SK-N-MC (cell line): Measurements from ENCODE around the gene TTC21B.

ENCODE experiments used
- EZH2 ChIP-seq: fragments of 200-600 bp; sonication (generic); IDR thresholded peaks from one replicate; pipeline ENCODE4 v1.6.1; 2017; ENCODE audit warnings: antibody characterized with exemption
- FOXP2 ChIP-seq: optimal IDR thresholded peaks from 2 replicates; pipeline ENCODE3; 2011; ENCODE audit warnings: mild to moderate bottlenecking, moderate library complexity; ENCODE audit not compliant: insufficient read depth; ENCODE audit errors: extremely low read length, control extremely low read depth
- POLR2AphosphoS5 ChIP-seq: IDR thresholded peaks from 2 replicates; pipeline ENCODE4 v1.6.1; 2012; ENCODE audit warnings: mild to moderate bottlenecking, low read depth, low read length, borderline replicate concordance

DNA sequence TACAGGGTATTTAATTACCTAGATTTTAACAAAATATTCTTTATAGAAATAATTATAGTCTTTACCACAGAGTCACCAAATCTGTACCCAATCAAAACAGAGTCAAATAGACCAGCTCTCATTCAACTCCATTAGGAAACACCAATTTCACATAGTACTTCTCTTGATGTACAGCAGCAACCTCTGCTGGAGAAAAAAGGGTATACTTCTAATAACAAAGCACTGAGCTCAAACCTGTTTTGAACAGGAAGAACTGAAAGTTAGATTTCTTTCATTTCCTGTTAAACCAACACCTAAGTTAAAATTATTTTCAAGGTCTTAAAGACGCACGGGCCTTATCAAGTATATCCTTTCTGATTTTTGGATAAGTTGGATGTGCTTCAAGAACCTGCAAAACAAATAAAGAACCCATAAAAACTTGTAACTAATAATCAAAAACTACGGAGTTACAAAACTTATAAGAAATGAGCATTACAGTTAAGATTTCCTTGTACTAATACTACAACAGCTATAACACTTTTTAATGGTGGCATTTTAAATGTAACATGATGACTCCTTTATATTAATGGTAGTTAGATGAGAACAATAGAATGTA is 79.0 kb downstream of the TTC21B start:
- TF ChIP-seq EZH2 (no peak), POLR2AphosphoS5 (no peak), FOXP2 (no peak)
